Measurements from ENCODE around the gene CTNND2.
A peak's percentile ranks its signal among the peaks of the same experiment; 100 is the strongest.
"Not testable (repeated sequence)": the region's sequence is repeated elsewhere in the genome, so short reads cannot be mapped to it uniquely, and the experiment has no call there.

Gene CTNND2

DNA sequence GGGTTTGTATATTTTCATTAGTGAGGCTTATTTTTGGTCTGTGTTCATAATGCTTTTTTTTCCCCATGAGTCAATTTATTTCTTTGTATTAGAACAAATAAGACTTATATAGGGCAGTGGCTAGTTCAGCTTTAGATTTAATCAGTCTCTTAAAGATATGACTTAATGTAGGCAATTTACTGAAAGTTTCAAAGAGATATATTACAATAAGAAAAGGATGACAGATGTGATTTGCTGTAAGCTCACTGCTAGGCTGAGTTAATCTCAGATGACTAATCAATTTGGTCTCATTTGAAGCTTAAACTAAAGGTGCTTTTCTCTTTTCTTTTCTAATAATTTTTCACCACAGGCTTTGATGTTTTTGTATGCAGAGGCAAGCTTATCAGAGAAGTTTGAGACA lies 851.4 kb downstream of the CTNND2 start:
- no peak for DNase-seq

DNA sequence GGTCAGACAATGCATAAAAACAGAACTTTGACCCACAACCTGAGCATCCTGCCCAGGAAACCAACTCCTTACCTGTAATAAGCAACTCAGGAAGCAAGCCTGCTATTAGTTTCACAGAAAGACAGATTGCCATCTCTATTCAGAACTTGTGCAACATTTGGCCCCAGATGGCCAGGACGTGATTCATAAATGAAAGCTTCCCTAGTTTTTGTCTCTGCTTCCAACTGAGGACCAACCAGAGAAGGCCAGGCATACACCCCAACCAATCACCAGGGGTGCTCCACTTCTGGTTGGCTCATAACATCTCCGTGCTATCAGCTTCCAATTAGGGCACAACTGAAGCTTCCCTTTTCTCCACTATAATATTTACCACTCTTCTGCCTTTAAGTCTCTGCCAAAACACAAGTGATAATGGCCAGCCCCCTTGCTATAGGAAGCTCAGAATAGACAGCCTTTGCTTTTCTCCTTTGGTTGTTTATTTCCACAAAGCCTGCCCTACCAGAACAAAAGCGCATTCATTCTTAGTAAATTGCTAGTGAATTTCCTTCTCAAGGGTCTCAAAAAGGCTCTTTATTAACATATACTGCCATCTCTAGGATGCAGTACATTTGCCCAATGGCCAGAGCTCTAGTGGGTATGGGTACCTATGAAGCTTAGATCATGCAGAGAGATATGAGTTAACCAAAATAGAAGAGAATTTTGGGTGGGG lies 853.5 kb downstream of the CTNND2 start:
- no peak for DNase-seq

DNA sequence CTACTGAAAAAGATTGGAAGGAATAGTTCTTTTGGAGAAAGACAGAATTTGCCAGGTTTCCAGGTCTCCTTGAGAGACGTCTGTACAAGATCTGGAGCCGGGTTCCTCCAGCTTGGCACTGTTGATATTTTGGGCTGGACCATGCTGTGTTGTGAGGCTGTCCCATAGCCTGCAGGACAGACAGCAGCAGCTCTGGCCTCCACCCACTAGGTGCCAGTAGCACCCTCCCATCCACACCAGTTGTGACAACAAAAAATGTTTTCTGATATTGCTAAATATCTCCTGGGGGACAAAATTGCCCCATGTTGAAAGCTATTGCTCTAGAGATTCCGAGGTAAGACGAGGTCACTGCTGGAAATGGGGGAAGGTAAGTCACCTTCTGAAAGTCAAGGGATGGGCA lies 855.5 kb downstream of the CTNND2 start:
- no peak for DNase-seq

DNA sequence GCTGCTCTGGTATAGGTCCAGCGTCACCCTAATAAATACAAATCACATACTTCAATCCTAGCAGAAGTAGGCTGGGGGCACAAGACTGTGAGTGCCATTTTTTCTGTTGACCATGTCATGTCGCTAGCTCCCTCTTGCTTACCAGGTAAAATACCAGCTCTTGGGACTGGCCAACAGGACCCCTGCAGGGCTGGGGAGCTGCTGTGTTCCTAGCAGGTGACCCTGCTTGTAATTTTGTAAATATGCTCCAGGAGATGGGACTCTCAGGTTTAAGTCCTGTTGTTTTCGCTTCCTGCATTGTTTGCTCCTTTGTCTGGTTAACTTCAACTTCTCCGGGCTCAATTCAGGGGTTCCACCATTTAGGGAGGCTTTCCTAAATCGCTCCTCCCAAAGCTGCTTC lies 856.6 kb downstream of the CTNND2 start:
- no peak for DNase-seq

DNA sequence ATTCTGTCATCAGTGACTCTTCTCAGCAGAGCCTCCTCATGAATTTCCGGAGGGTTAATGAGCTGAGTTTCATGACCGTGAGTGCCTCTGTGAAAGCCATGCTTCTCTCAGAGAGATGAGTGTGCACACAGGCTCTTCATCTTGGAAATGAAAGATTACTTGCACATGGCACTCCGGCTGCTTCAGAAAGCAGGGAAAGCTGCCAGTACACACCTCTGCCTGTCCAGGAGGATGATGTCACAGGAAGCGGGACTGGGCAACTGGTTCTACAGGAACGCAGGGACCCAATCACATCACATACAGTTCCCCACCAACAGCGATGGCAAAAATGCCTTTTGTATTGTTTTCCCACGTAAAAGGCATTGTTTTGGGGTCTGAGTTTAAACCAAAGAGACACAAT lies 857.2 kb downstream of the CTNND2 start:
- no peak for DNase-seq

DNA sequence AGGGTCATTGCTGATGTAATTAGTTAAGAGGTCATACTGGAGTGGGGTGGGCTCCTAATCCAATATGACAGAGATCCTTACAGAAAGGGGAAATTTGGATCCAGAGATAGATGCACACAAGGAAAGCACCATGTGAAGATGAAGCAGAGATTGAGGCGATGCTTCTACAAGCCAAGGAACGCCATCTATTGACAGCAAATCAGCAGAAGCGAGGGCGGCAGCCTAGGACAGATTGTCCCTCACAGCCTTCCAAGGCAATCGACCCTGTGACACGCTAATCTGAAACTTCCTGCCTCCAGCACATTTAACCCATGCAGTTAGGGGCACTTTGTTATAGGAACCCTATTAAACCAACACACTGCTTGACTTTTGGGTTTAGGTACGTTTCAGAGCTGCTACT lies 858.1 kb downstream of the CTNND2 start:
- peak; percentile 56 for DNase-seq

DNA sequence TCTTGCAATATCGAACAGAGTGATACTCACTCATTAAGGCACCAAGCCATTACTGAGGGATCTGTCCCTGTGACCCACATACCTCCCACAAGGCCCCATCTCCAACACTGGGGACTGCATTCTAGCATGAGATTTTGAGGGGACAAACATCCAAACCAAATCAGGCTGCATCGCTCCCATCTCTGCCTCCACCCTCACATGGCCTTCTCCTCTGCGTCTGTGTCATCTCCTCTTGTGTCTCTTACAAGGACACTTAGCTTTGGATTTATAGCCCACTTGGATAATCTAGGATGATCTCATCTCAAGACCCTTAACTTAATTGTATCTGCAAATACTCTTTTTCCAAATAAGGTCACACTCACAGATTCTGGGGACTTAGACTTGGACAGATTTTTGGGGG lies 858.8 kb downstream of the CTNND2 start:
- DNase-seq = peak; percentile 71

DNA sequence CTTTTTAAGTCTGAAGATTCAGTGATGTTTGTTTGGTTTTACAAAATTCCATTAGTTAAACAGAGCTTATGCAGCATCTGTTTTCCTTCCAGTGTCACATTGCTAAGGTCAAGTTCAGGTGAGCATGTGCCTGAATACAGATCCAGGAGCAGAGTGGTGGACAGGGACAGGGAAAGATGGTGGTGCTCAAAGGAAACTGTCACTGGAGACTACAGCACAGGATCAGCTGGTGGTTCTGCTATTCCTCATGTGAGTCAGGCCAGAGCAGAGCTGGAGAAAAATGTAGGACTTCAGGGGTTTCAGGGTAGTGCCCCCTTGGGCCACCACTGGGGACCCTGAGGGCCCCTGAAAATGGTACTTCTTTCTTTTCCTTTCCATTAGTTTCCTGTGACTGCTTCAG lies 859.7 kb downstream of the CTNND2 start:
- no peak for DNase-seq

DNA sequence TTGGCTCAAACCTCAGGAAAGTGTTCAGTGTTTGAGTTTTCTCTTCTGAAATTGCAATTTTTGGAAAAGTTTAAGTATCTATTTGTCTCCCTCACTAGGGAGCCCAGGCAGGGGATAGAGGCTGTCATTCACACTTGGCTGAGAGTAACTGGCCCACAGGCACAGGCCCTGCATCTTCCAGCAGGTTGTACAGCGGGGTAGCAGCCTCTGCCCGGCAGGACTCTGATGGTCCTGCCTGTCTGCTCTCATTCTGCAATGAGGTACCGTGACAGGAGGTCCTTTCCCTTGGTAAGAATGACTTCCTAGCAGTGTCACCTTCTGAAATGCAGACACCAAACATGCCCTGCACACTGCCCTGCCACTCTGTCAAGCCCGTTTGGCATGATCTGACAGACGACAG lies 860.4 kb downstream of the CTNND2 start:
- no peak for DNase-seq

DNA sequence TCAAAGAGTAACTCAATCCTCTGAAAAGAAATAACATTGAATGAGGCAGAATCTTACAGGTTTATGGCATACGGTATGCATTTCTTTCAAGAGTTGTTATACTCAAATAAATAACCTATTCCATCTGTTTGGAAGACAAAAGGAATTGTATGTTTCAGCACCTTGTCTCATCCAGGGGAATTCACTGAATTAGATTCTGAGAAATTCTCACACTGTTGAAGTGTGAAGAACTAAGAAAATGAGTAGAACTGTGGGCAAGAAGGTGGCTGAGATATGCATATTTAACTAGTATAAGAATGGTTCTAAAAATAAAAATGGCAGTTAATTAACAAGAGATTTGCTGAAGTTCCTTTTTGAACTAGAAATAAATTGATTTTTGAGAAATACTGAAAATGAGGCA lies 863.9 kb downstream of the CTNND2 start:
- no peak for DNase-seq

DNA sequence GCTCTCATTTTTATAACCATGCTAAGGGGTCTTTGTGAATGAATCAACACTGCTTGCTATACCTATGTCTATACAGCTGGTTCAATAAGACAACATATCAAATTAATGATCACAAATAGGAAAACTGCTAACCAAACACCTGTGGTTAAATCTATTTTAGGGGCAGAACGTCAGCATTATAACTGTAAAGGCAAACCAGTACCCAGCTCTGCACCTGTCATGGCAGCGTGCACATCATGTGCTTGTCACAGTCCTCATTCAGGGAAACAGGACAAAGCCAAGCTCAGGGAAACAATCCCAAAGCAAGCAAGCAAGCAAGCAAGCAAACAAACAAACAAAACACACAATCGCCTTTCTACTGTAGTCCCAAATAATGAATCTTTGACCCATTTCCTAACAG lies 865.5 kb downstream of the CTNND2 start:
- DNase-seq = no peak

DNA sequence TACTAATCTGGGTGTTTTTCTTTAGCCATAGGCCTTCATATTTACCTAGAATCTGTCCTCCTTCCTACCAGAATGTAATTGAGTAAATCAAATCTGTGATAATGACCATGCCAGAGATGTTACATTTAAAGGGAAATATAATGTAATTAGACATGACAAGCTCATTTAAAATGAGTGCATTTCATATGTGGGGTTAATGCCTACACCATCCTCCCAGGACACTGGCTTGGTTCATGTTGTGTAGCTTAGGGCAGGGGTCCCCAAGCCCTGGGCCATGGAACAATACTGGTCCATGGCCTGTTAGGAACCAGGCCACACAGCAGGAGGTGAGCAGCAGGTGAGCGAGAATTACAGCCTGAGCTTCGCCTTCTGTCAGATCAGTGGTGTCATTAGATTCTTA lies 866.3 kb downstream of the CTNND2 start:
- DNase-seq = no peak

DNA sequence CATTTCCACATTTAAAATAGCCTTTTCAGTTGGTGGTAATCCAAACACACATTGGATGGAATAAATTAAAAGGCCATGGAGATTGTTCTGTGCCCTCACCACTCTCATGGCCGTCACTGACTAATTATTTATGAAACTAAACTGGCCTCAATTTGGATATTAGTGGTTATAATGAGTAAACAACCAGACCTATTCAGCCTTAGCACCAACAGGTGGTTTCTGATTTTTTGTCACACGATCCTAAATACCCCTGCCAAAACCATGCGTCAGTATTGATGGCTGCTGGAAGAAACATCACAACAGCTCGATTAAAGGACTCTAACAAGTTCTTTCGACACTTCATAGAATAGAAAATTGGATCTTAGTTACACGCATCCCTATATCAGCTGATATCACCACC lies 867.2 kb downstream of the CTNND2 start:
- DNase-seq = no peak

DNA sequence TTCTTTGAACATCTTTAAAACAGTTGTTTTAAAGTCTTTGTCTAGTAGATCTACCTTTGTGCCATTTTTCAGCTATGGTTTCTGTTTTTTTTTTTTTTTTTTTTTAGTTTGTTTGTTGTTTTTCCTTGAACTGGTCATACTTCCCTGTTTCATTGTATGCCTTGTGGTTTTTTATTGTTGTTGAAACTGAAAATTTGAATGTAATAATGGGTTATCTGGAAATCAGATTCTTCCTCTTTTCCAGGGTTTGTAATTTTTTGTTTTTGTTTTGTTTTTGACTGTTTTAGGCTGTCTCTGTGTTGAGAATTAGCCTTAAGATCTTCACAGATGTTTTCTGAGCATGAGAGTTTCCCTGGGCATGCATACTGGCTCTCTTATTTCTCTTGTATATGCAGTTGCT lies 873.6 kb downstream of the CTNND2 start:
- no peak for DNase-seq

DNA sequence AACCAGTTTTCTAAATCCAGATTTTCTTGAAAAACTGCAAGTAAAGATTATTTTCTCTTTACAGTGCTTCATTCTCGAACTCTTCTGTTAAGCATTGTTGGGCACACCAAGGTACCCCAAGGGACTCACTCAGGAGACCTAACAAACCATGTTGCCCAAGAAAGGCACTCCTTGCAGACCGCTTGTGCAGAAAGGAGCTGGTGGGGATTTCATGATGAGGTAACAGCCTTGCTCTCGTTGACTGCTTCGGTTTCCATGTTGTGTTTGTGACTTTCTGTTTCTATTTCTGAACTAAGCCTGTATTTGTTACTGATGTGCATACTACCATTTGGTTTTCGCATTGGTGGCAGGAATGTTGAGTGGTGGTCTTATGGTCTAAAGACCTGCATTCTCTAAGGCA lies 876.6 kb downstream of the CTNND2 start:
- no peak for DNase-seq

DNA sequence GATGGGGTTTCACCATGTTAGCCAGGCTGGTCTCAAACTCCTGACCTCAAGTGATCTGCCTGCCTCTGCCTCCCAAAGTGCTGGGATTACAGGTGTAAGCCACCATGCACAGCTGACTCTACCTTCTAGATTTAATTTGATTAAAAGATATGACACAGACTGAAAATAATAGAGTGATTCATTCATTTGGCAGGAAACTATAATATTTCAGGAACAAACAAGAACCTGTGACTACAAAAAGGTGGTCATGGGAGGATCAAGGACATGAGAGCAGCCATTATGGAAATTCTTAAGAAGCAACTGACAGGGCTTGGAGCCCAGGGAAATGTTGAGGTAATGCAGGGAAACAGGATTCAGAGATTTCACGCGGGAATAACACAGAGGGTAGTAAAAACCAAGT lies 877.7 kb downstream of the CTNND2 start:
- DNase-seq = no peak

DNA sequence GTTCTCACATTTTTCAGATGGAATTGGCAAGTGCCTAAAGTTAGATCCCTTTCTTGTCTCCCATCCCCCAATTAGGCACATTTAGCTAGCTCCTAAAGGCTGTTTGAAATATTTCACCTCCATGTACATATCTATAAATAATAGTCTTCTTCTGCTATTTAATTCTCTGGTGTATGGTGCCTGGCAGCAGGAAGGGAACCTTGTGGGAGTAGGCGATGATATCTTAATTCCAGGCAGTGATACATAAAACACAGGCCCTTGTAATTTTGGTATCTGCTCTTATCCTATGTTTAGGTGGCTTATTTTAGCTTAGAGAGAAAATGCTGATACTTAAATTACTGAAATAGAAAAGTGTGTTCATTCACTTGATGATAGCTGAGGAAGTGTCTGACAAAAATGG lies 880.3 kb downstream of the CTNND2 start:
- DNase-seq = no peak

DNA sequence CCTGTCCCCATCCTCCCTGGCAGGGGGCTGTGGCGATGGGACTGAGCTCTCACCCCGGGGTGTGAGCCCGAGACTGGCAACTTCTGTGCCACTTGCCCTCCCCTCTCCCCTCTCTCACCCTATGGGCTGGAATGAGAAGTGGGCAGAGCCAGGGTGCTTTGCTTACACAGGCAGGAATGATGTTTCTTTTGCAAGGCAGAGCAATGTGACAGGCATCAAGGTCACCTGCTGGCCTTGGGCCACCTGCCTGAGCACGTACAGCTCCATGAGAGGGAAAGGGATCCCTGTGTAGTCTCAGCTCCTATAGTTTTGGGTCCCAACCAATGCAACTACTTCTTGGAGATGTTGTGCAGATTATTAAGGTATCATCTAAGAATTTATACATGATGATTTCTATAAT lies 890.5 kb downstream of the CTNND2 start:
- DNase-seq = no peak

DNA sequence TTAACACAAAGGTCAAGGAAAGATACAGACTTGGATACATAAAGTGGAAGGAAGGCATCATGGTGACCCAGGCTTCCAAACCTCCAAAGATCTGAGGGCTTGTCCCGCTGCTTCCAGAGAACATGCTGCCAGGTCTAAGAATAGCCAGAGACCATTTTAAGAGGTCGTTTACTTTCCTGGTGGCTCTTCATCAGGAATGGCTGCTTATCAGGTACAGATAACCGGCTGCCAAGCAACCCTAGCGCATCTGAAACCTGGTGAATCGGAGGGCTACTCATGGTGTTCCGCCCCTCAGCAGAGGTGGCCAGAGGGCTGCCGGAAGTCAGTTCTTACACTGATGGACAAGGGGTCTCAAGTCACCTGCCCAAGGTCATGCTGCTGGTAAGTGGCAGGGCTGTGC lies 892.0 kb downstream of the CTNND2 start:
- DNase-seq = no peak

DNA sequence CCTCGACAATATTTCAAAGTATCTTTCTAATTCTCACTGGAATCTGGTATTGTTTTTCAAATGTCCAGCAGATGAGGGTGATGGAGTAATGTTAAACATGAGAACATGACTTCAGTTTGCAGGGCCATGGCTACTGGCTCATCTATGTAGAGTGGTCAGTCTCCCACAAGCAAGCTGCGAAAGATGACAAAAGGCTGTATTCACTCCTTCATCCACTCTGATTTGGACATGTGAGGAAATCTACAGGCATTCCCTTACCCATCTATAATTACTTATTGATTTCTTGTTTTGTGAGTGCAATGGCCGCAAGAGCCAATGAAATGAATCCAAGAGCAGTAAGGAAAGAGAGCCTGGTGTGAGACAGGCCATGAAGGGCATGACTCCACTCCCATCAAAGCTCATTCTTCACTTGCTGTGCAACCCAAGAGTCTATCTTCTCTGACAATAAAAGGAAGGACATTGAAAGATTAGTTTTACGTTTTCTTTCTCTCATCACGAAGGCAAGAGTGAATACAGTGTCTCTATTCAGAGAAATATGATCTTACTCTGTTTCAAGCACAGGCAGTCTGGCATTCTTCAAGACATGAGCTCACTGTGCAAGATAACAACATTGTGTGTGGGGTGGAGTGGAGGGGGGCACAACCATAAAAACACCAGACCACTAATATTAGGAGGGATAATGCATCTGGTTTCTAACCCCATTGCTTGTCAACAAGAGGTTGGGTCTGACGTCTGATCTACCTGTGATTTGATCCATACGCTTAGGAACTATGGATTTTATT lies 893.6 kb downstream of the CTNND2 start:
- no peak for DNase-seq

DNA sequence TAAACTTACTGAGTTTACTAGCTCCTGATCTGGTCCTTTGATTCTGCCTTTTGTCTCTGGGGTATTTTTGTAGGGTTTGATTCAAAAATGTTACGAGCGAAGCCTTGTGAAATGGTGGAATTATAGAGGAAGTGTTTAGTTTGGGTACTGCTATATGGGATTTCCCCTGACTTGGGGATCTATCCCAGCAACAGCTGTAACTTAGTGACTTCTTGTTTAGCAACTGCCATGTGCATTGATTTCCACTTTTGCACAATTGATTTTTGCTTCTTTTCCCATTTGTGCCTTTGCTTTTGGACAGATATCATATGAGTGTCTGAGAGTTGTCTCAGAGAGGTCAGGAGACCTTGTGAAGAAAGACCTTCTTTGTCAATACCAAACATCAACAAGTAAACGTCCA lies 894.7 kb downstream of the CTNND2 start:
- DNase-seq = no peak

DNA sequence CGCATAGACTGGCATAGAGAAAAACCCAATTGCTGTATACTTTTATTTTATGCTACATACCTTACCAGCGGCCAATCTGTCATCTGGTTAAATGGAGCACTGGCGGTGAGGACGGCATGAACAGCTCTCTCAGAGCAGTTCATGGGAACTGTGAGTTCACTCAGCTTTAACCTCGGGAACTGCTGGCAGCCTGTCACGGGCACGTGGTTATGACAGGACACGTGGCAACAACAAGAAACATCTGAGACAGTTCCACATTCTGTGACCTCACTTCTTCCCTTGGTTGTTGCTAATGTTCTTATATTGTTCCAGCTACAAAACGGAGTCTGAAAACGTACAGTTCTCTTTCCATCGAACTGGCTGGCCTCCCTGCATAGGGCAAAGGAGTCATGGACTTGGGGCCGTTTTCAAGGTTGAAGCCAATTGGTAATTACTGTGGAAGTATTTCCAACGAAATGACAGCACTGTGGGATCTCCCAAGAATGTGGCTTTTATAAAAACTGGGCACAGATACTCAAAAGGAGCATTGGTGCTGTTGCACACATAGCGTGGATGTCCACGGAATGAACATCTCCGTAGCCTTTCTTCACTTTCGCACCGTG lies 896.9 kb downstream of the CTNND2 start:
- no peak for DNase-seq

DNA sequence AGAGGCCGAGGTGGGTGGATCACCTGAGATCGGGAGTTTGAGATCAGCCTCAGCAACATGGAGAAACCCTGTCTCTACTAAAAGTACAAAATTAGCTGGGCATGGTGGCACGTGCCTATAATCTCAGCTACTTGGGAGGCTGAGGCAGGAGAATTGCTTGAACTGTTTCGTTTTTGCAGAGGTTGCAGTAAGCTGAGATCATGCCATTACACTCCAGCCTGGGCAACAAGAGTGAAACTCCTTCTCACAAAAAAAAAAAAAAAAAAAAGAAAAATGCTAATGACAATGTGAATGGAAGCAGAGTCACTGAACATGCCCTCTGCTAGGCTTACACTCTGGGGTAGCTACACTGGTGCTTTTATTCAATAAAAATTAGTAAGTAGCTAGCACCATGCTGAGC lies 899.7 kb downstream of the CTNND2 start:
- not testable (repeated sequence) for DNase-seq
